ENCODE measurements around the gene INS. TPM values are rescaled to one million over a fixed set of nuclear protein-coding genes. Genes with fewer than 3 reads are reported as not detected.
A peak's percentile ranks its signal among the peaks of the same experiment; 100 is the strongest.

The INS gene
- total and polyA plus RNA-seq, 11 donors = 0.67 to 1.8 TPM; not detected in 9

GRCh38 chr11:2153581-2154194 lies 7.3 kb downstream of the INS start:
- TF ChIP-seq POLR2A (IDR thresholded peaks at IDR 0.05) = no peak
- TF ChIP-seq CTCF (IDR thresholded peaks at IDR 0.05) = no peak
- Histone ChIP-seq H3K27ac (no peak overlapping the region), H3K4me3 (no peak overlapping the region), H3K4me1 (peaks cover 0 to 10% (median 5%) of the 10 kb centered on the region in 12 donors), H3K9me3 (no peaks in the 10 kb centered on the region), H3K36me3 (no peaks in the 10 kb centered on the region), H3K27me3 (peaks cover 3 to 26% (median 20%) of the 10 kb centered on the region in 9 donors)
- intact Hi-C loops (cut with DNase I) = loop anchor here in 9 of 10 donors (2.0 to 10.0 kb wide), 8 partner anchors 271 to 501 kb away; partner anchors contain the start of genes TNNI2 (in 2 of the 9) and SYT8 (in 1 of the 9)
- ATAC-seq (no peak), DNase-seq (no peak)
- WGBS, 4 donors = 73 to 90% (median 79%) methylated on average over 3 to 14 of the region's 14 CpGs

GRCh38 chr11:2151500-2152257 lies 9.3 kb downstream of the INS start:
- Histone ChIP-seq H3K36me3 (no peaks in the 10 kb centered on the region), H3K4me1 (peaks cover 0 to 10% (median 5%) of the 10 kb centered on the region in 12 donors), H3K4me3 (no peak overlapping the region), H3K9me3 (no peaks in the 10 kb centered on the region), H3K27ac (no peak overlapping the region), H3K27me3 (peaks cover 7 to 44% (median 24%) of the 10 kb centered on the region in 9 donors)
- intact Hi-C loops (cut with DNase I) = loop anchor here (1.0 to 10.0 kb wide), 12 partner anchors 269 to 499 kb away; partner anchors contain the start of genes TNNI2 (in 4 of the 10) and SYT8 (in 1 of the 10)
- WGBS, 4 donors = 1 to 4% (median 3%) methylated on average over 16 to 22 of the region's 22 CpGs
- peak in 4 of 5 donors; percentile 67 to 78 (median 72) for DNase-seq
- ATAC-seq = peak; percentile 30 to 64 (median 44)
- TF ChIP-seq CTCF (IDR thresholded peaks at IDR 0.05) = peak; percentile 61 to 83 (median 73)
- TF ChIP-seq POLR2A (IDR thresholded peaks at IDR 0.05) = no peak

GRCh38 chr11:2149864-2150847 lies 10.9 kb downstream of the INS start:
- H3K4me3 ChIP-seq = no peak overlapping the region
- no peak for DNase-seq
- peaks cover 0 to 8% (median 5%) of the 10 kb centered on the region in 12 donors for H3K4me1 ChIP-seq
- H3K27me3 ChIP-seq = peaks cover 16 to 59% (median 40%) of the 10 kb centered on the region in 9 donors
- no peak for ATAC-seq
- 23 to 29% (median 26%) methylated on average over 11 of the region's 11 CpGs for WGBS, 4 donors
- H3K36me3 ChIP-seq = no peaks in the 10 kb centered on the region
- TF ChIP-seq CTCF (IDR thresholded peaks at IDR 0.05) (peak; percentile 16 to 59 (median 44)), POLR2A (IDR thresholded peaks at IDR 0.05) (no peak)
- no peak overlapping the region for H3K27ac ChIP-seq
- intact Hi-C loops (cut with DNase I) = loop anchor here in 9 of 10 donors (2.0 to 10.0 kb wide), 10 partner anchors 265 to 498 kb away; partner anchors contain the start of genes TNNI2 (in 2 of the 9) and SYT8 (in 1 of the 9)
- H3K9me3 ChIP-seq = no peaks in the 10 kb centered on the region
